NCI-H2081 (cell line): ENCODE data around the gene SNN.

Experiments used
- DNase-seq, 2 experiments: peaks; one replicate each; lab custom pipeline; 2025; lab: John Stamatoyannopoulos, UW

SNN gene

GRCh38 chr16:11667824-11668622, at the start of gene SNN:
SNN (plus strand) TSS chr16:11668455; CDS start chr16:11676060, 7,605 bp downstream.
- DNase-seq: peak; percentile 79 to 87

- DNase-seq: no peak
Measured at GRCh38 chr16:11619327-11619851, 48.9 kb upstream of the SNN start.

GRCh38 chr16:11620243-11621003, 47.8 kb upstream of the SNN start:
- DNase-seq: no peak

GRCh38 chr16:11621539-11621919, 46.7 kb upstream of the SNN start:
- no peak for DNase-seq

GRCh38 chr16:11621920-11622651, 46.2 kb upstream of the SNN start:
- no peak for DNase-seq

- DNase-seq: no peak
Measured at GRCh38 chr16:11624205-11624604, 44.0 kb upstream of the SNN start.

- no peak for DNase-seq
Measured at GRCh38 chr16:11624636-11625607, 43.3 kb upstream of the SNN start.

- DNase-seq: no peak
Measured at GRCh38 chr16:11625769-11626168, 42.5 kb upstream of the SNN start.

GRCh38 chr16:11626657-11627291, 41.5 kb upstream of the SNN start:
- no peak for DNase-seq

- no peak for DNase-seq
Measured at GRCh38 chr16:11627292-11627663, 41.0 kb upstream of the SNN start.

- DNase-seq: no peak
Measured at GRCh38 chr16:11627822-11628457, 40.3 kb upstream of the SNN start.

- DNase-seq: no peak
Measured at GRCh38 chr16:11629071-11630030, 38.9 kb upstream of the SNN start.

GRCh38 chr16:11630046-11630767, 38.0 kb upstream of the SNN start:
- DNase-seq: no peak

GRCh38 chr16:11630768-11631056, 37.5 kb upstream of the SNN start:
- DNase-seq: no peak

GRCh38 chr16:11631214-11631613, 37.0 kb upstream of the SNN start:
- DNase-seq: no peak

GRCh38 chr16:11632455-11632939, 35.8 kb upstream of the SNN start:
- no peak for DNase-seq

GRCh38 chr16:11633113-11633512, 35.1 kb upstream of the SNN start:
- DNase-seq: no peak

GRCh38 chr16:11634312-11634711, 33.9 kb upstream of the SNN start:
- no peak for DNase-seq
